Measurements from ENCODE around the gene ITGB1BP1.

Gene ITGB1BP1

GRCh38 chr2:9423100-9423921, at the start of gene ITGB1BP1, which contains the start of gene CPSF3:
Gene ITGB1BP1 (minus strand): TSS chr2:9423528. CDS start chr2:9418697, 4,831 bp downstream.
Gene CPSF3 (plus strand): TSS chr2:9423654. CDS start chr2:9423774, 120 bp downstream.
- DNase-seq (ENCODE audit: low spot score in 2 of 2), result peak; percentile 92 to 98
- Histone ChIP-seq H3K4me3 (peak within 1 kb of the TSS; percentile 92), H3K4me1 (peaks cover 13% of the 10 kb centered on the region), H3K36me3 (replicated peaks) (peaks cover under 1% of the 10 kb centered on the region), H3K9me3 (no peaks in the 10 kb centered on the region), H3K27me3 (ENCODE audit: low read depth) (no peaks in the 10 kb centered on the region)
- in situ Hi-C loops (cut with MboI; ENCODE audit: low sequenced_read_pairs), result no loop called here

GRCh38 chr2:9472511-9472910, 49.2 kb upstream of the ITGB1BP1 start:
- in situ Hi-C loops (cut with MboI; ENCODE audit: low sequenced_read_pairs), result no loop called here
- Histone ChIP-seq H3K4me3 (no peak overlapping the region), H3K36me3 (replicated peaks) (peaks cover 37% of the 10 kb centered on the region), H3K9me3 (no peaks in the 10 kb centered on the region), H3K4me1 (peaks cover 4% of the 10 kb centered on the region), H3K27me3 (ENCODE audit: low read depth) (no peaks in the 10 kb centered on the region)
- DNase-seq (ENCODE audit: low spot score in 2 of 2), result no peak

GRCh38 chr2:9471206-9471605, 47.9 kb upstream of the ITGB1BP1 start:
- peaks cover 42% of the 10 kb centered on the region for H3K36me3 ChIP-seq (replicated peaks)
- no peak for DNase-seq (ENCODE audit: low spot score in 2 of 2)
- H3K27me3 ChIP-seq (ENCODE audit: low read depth), result no peaks in the 10 kb centered on the region
- H3K9me3 ChIP-seq, result no peaks in the 10 kb centered on the region
- in situ Hi-C loops (cut with MboI; ENCODE audit: low sequenced_read_pairs), result no loop called here
- peaks cover 4% of the 10 kb centered on the region for H3K4me1 ChIP-seq
- H3K4me3 ChIP-seq, result no peak overlapping the region

GRCh38 chr2:9467687-9468086, 44.4 kb upstream of the ITGB1BP1 start:
- no peak overlapping the region for H3K4me3 ChIP-seq
- H3K27me3 ChIP-seq (ENCODE audit: low read depth), result no peaks in the 10 kb centered on the region
- no peak for DNase-seq (ENCODE audit: low spot score in 2 of 2)
- in situ Hi-C loops (cut with MboI; ENCODE audit: low sequenced_read_pairs), result no loop called here
- no peaks in the 10 kb centered on the region for H3K9me3 ChIP-seq
- H3K4me1 ChIP-seq, result no peaks in the 10 kb centered on the region
- peaks cover 48% of the 10 kb centered on the region for H3K36me3 ChIP-seq (replicated peaks)

GRCh38 chr2:9466147-9466683, 42.9 kb upstream of the ITGB1BP1 start:
- no peak for DNase-seq (ENCODE audit: low spot score in 2 of 2)
- in situ Hi-C loops (cut with MboI; ENCODE audit: low sequenced_read_pairs), result no loop called here
- Histone ChIP-seq H3K4me3 (no peak overlapping the region), H3K4me1 (no peaks in the 10 kb centered on the region), H3K27me3 (ENCODE audit: low read depth) (no peaks in the 10 kb centered on the region), H3K9me3 (no peaks in the 10 kb centered on the region), H3K36me3 (replicated peaks) (peaks cover 41% of the 10 kb centered on the region)

GRCh38 chr2:9465170-9465569, 41.8 kb upstream of the ITGB1BP1 start:
- Histone ChIP-seq H3K4me1 (no peaks in the 10 kb centered on the region), H3K27me3 (ENCODE audit: low read depth) (no peaks in the 10 kb centered on the region), H3K4me3 (no peak overlapping the region), H3K9me3 (no peaks in the 10 kb centered on the region), H3K36me3 (replicated peaks) (peaks cover 45% of the 10 kb centered on the region)
- DNase-seq (ENCODE audit: low spot score in 2 of 2), result no peak
- in situ Hi-C loops (cut with MboI; ENCODE audit: low sequenced_read_pairs), result no loop called here

- no peak for DNase-seq (ENCODE audit: low spot score in 2 of 2)
- in situ Hi-C loops (cut with MboI; ENCODE audit: low sequenced_read_pairs), result no loop called here
- H3K27me3 ChIP-seq (ENCODE audit: low read depth), result no peaks in the 10 kb centered on the region
- H3K4me1 ChIP-seq, result no peaks in the 10 kb centered on the region
- H3K4me3 ChIP-seq, result no peak overlapping the region
- peaks cover 40% of the 10 kb centered on the region for H3K36me3 ChIP-seq (replicated peaks)
- no peaks in the 10 kb centered on the region for H3K9me3 ChIP-seq
These were observed 40.3 kb upstream of the ITGB1BP1 start for GRCh38 chr2:9463698-9464034.

- Histone ChIP-seq H3K4me1 (no peaks in the 10 kb centered on the region), H3K9me3 (no peaks in the 10 kb centered on the region), H3K27me3 (ENCODE audit: low read depth) (no peaks in the 10 kb centered on the region), H3K36me3 (replicated peaks) (peaks cover 42% of the 10 kb centered on the region), H3K4me3 (no peak overlapping the region)
- no peak for DNase-seq (ENCODE audit: low spot score in 2 of 2)
- in situ Hi-C loops (cut with MboI; ENCODE audit: low sequenced_read_pairs), result no loop called here
These were observed 39.8 kb upstream of the ITGB1BP1 start for GRCh38 chr2:9462886-9463697.

- Histone ChIP-seq H3K9me3 (no peaks in the 10 kb centered on the region), H3K36me3 (replicated peaks) (peaks cover 40% of the 10 kb centered on the region), H3K4me3 (no peak overlapping the region), H3K4me1 (no peaks in the 10 kb centered on the region), H3K27me3 (ENCODE audit: low read depth) (no peaks in the 10 kb centered on the region)
- DNase-seq (ENCODE audit: low spot score in 2 of 2), result no peak
- in situ Hi-C loops (cut with MboI; ENCODE audit: low sequenced_read_pairs), result no loop called here
These were observed 39.0 kb upstream of the ITGB1BP1 start for GRCh38 chr2:9462313-9462712.

- in situ Hi-C loops (cut with MboI; ENCODE audit: low sequenced_read_pairs), result no loop called here
These were observed 37.8 kb upstream of the ITGB1BP1 start for GRCh38 chr2:9461079-9461478.

GRCh38 chr2:9460441-9461017, 37.2 kb upstream of the ITGB1BP1 start:
- no peak for DNase-seq (ENCODE audit: low spot score in 2 of 2)
- Histone ChIP-seq H3K9me3 (no peaks in the 10 kb centered on the region), H3K4me3 (no peak overlapping the region), H3K4me1 (no peaks in the 10 kb centered on the region), H3K36me3 (replicated peaks) (peaks cover 44% of the 10 kb centered on the region), H3K27me3 (ENCODE audit: low read depth) (no peaks in the 10 kb centered on the region)
- in situ Hi-C loops (cut with MboI; ENCODE audit: low sequenced_read_pairs), result no loop called here

More at GRCh38 chr2:9461079-9461478, 37.8 kb upstream of the ITGB1BP1 start:
- Histone ChIP-seq H3K27me3 (ENCODE audit: low read depth) (no peaks in the 10 kb centered on the region), H3K9me3 (no peaks in the 10 kb centered on the region), H3K36me3 (replicated peaks) (peaks cover 47% of the 10 kb centered on the region), H3K4me1 (no peaks in the 10 kb centered on the region), H3K4me3 (no peak overlapping the region)
- no peak for DNase-seq (ENCODE audit: low spot score in 2 of 2)

GRCh38 chr2:9451231-9451630, 27.9 kb upstream of the ITGB1BP1 start:
- H3K4me3 ChIP-seq, result no peak overlapping the region
- H3K36me3 ChIP-seq (replicated peaks), result peaks cover 42% of the 10 kb centered on the region
- H3K4me1 ChIP-seq, result no peaks in the 10 kb centered on the region
- no peak for DNase-seq (ENCODE audit: low spot score in 2 of 2)
- no peaks in the 10 kb centered on the region for H3K27me3 ChIP-seq (ENCODE audit: low read depth)
- no peaks in the 10 kb centered on the region for H3K9me3 ChIP-seq
- in situ Hi-C loops (cut with MboI; ENCODE audit: low sequenced_read_pairs), result no loop called here

GRCh38 chr2:9445089-9445488, 21.8 kb upstream of the ITGB1BP1 start:
- Histone ChIP-seq H3K4me1 (peaks cover 5% of the 10 kb centered on the region; the same call in 1 of the 2 replicates), H3K27me3 (ENCODE audit: low read depth) (no peaks in the 10 kb centered on the region), H3K4me3 (no peak overlapping the region), H3K36me3 (replicated peaks) (peaks cover 67% of the 10 kb centered on the region), H3K9me3 (no peaks in the 10 kb centered on the region)
- in situ Hi-C loops (cut with MboI; ENCODE audit: low sequenced_read_pairs), result no loop called here
- no peak for DNase-seq (ENCODE audit: low spot score in 2 of 2)

Measured in HAP-1 (cell line).